ENCODE measurements around the gene EEPD1.

Gene EEPD1

DNA sequence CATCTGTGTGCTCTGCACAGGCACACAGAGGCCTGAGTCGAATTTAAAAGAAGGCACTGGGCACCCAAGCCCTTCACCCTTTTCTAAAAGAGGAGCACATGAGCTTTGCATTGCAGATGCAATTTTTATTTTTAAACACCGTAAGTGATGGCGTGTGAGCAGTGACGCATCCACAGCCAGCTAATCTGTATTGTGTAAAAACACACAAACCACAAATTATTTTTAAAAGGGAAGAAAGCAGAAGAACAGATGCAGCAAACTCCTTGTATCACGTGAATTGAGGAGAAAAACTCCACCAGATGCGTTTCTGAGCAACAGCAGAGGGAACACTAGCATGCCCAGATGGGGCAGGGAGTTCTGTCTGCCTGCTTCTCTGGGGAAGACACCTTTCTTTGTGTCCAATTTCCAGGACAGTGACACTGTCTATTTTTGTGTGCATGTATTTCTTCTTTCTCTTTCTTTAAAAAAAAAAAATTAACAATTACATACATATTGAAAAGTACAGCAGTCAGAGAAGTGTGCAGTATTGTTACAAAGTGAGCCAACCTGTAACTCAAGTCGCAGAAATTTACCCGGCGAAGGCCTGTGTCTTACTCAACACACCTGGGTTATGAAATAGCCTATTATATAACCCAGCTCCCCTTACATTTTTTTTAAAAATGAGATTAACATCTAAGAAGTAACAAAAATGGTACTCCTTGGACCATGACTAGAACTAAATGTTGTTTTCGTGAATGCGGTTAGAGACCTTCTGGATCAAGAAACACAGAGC, 39.2 kb downstream of the EEPD1 start:
- peak; percentile 40 for DNase-seq

GRCh38 chr7:36192877-36193276, 39.8 kb downstream of the EEPD1 start:
- no peak for DNase-seq

DNA sequence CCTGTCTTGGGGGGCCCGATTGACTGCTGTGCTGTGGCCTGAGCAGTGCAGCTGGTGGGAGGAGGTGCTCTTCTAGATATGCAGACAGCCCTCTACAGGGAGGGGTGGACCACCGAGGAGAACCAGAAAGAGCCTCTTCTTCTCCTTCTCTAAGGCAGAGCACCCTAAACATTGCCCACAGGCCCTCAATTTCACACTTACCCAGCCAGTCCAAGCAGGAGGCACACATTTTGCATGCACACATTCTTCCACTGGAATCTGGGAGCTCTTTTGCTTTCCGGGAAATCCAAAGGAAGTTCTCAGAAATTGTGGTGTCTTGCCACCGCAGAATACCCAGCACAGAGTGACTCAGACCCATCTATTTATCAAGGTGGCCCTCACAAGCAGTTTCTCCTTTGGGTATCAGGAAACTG, 45.8 kb downstream of the EEPD1 start:
- DNase-seq = no peak

DNA sequence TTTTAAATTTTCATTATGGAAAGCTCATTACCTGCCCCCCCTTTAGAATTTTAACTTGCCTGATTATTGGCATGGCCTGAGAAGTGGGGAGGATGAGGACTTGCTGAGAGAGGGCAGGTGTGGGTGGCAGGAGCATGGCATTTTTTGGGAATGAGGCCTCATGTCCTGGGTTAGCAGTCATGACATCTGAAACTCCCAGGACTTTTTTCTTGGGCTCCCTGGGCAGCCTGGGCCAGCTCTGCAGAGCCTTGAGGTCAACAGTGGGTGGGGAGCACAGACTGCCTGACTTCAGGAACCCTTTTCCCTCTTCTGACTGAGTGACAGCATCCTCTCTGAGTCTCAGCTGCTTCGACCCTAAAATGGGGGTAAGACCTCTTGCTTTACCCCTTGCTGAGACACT, 46.3 kb downstream of the EEPD1 start:
- DNase-seq = no peak

GRCh38 chr7:36201122-36201723, 48.2 kb downstream of the EEPD1 start:
- no peak for DNase-seq

- no peak for DNase-seq
Observed at GRCh38 chr7:36202398-36202797, 49.3 kb downstream of the EEPD1 start.

GRCh38 chr7:36203071-36203790, 50.2 kb downstream of the EEPD1 start:
- no peak for DNase-seq

GRCh38 chr7:36204044-36204663, 51.1 kb downstream of the EEPD1 start:
- no peak for DNase-seq

- no peak for DNase-seq
Observed at GRCh38 chr7:36204929-36205635, 52.0 kb downstream of the EEPD1 start.

GRCh38 chr7:36205803-36206202, 52.7 kb downstream of the EEPD1 start:
- DNase-seq = no peak

DNA sequence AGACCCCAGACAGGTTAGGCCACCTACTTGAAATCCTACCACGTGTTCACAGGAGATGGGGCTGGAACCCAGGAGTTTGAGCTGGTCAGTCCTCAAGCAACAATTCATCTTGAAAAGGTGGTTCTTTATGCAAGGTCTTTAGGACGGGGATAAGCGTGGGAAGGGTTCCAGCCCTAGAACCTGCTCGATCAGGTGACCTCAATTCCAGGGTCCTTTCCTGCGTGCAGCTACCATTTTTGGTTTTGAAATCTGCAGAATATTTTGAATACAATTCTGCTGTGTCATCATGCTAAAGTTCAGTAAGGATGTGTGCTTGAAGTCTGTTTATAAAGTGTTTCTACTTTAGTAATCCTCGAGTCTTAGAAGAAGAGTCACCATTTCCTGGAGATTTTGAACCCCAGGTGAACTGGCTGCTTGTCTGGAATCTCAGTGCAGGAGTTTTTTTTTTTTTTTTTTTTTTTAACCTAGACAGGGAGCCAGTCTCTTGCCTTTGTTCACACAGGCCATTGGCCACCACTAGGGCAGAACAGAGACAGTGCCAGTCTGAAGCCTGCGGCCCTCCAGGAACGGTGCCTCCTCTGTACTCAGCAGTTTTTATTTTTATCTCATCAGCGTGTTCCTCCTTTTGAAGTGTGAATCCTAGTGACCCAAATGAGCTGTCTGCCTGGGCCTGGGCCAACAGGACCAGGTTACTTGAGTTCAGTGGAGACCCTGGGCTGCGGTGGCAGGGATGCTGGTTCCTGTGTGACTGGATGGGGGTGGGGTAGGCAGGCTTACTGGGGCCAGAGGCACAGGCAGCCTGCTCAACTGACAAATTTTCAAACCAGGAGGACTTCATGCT, 54.6 kb downstream of the EEPD1 start:
- peak; percentile 95 for DNase-seq

DNA sequence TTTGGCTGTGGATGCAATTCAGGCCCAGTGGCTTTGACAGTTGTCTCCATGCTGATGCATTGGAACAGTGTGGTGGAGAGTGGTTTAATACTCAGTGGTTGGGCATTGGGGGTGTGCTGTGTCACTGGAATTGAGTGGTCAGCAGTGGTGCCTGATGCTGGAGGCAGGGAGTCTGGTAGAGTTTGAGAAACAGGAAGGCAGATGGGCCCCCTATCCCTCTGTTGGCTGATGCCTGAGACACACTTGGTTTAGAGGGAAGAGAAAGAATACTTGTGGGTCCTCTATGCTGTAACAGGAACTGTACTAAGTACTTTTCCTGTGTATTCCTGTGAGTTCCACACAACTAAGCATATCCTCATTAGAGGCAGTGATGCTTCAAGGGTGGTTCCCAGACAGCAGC, 55.4 kb downstream of the EEPD1 start:
- DNase-seq = no peak

GRCh38 chr7:36208997-36209813, 56.2 kb downstream of the EEPD1 start:
- peak; percentile 21 for DNase-seq

GRCh38 chr7:36209814-36210183, 56.7 kb downstream of the EEPD1 start:
- no peak for DNase-seq

- no peak for DNase-seq
Observed at GRCh38 chr7:36210291-36210922, 57.4 kb downstream of the EEPD1 start.

GRCh38 chr7:36214608-36215456, 61.8 kb downstream of the EEPD1 start:
- no peak for DNase-seq

DNA sequence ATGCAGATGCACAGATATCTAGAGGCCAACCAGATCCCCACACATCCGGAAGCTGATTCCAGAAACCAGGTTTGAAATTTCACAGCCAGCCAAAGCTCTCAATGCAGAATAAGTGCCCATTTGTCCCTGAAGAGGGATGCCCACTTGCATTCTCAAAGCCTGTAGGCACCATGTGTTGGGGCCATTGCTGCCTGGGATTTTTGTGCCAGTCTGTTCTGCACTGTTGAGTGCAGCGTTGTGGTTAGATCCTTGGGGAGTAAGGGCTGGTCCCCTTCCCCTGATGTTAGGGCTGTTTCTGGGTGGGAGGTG, 62.4 kb downstream of the EEPD1 start:
- no peak for DNase-seq

DNA sequence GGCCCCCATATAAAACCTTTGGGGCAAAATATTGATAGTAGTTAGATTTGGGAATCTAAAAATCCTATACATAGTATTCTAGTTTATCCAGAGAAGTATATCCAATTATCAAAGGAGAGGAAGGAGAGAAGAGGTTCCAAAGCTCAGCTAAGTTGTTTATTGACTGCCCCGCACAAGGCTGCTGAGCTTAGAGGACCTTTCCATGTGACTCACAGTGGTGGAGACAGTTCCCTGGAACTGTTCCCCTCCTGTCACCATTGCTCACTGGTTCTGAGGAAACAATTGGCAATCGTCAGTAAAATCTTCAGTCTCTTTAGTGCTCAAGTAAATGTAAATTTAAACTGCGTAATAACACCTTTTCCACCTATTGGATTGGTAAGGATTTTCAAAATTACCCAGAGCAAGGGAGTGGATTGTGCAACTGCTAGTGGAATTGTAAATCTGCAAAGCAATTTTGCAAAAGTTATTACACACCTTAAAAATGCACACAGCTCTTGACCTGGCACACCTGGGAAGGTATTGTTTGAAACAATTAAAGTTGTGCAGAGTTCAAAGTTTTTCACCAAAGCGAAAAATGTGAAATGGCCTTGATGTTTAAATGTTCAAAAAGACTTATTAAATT, 63.1 kb downstream of the EEPD1 start:
- DNase-seq = no peak

DNA sequence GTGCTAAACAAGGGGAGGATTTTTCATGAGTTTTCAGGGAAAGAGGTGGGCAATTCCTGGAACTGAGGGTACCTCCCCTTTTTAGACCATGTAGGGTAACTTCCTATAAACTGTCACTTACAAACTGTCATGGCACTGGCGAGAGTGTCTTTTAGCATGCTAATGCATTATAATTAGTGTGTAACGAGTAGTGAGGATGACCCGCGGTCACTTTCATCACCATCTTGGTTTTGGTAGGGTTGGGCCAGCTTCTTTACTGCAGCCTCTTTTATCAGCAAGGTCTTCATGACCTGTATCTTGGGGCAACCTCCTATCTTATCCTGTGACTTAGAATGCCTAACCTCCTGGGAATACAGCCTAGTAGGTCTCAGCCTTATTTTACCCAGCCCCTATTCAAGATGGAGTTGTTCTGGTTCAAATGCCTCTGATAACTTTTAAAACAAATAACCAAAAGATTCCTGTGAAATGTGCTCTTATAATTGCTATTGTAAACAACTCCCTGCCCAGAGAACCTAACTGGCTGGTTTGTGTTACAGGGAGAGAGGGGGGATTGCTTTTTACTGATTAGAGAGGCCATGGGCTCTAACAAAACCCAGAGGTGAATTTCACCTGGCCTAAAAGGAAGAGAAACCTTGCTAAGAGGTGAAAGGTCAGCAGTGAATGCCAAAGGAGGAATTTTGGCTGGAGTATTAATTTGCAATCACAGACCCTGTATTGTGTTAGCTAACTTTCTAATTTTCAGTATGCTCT, 64.3 kb downstream of the EEPD1 start:
- no peak for DNase-seq

All from RPMI8226 (cell line).